Endodermal cell (in vitro differentiated cells): Measurements from ENCODE around the gene RBMS3. TPM values are rescaled to one million over a fixed set of nuclear protein-coding genes. Genes with fewer than 3 reads are reported as not detected.

Source experiments
- DNase-seq: peaks from one replicate; pipeline ENCODE4 v3.0.0-alpha.2; 2017
- H3K27ac ChIP-seq: 2 replicates; pipeline ENCODE4 v1.5.1; 2013; ENCODE audit warnings: mild to moderate bottlenecking, low read depth, low read length, moderate library complexity
- H3K27me3 ChIP-seq: 2 replicates; pipeline ENCODE4 v1.6.1; 2013; ENCODE audit warnings: mild to moderate bottlenecking, low read length, moderate library complexity; ENCODE audit not compliant: insufficient read depth, control insufficient read depth, poor library complexity, severe bottlenecking
- H3K36me3 ChIP-seq: 2 replicates; pipeline ENCODE4 v1.7.0; 2013; ENCODE audit warnings: mild to moderate bottlenecking, low read length, moderate library complexity; ENCODE audit not compliant: control insufficient read depth, insufficient read depth
- H3K4me1 ChIP-seq: one replicate; pipeline ENCODE4 v1.7.0; 2013; ENCODE audit warnings: low read length; ENCODE audit not compliant: control insufficient read depth, insufficient read depth
- H3K4me3 ChIP-seq: 2 replicates; pipeline ENCODE4 v1.5.1; 2013; ENCODE audit warnings: mild to moderate bottlenecking, low read length, moderate library complexity
- H3K9ac ChIP-seq: 2 replicates; pipeline ENCODE4 v1.6.1; 2013; ENCODE audit warnings: mild to moderate bottlenecking, low read length, moderate library complexity; ENCODE audit not compliant: poor library complexity, severe bottlenecking; ENCODE audit errors: extremely low read depth
- H3K9me3 ChIP-seq: 2 replicates; pipeline ENCODE4 v1.6.1; 2013; ENCODE audit warnings: mild to moderate bottlenecking, low read length, moderate library complexity; ENCODE audit not compliant: control insufficient read depth
- H3K27ac Mint-ChIP-seq: 2 replicates; pipeline ENCODE4 v1.8.0; 2020; ENCODE audit warnings: mixed read lengths
- H3K27me3 Mint-ChIP-seq: 2 replicates; pipeline ENCODE4 v1.8.0; 2021; ENCODE audit warnings: mild to moderate bottlenecking, mixed read lengths; ENCODE audit not compliant: insufficient read depth
- H3K36me3 Mint-ChIP-seq: 2 replicates; pipeline ENCODE4 v1.8.0; 2020; ENCODE audit warnings: low read depth, mixed read lengths
- H3K4me1 Mint-ChIP-seq: 2 replicates; pipeline ENCODE4 v1.8.0; 2020; ENCODE audit warnings: mixed read lengths
- H3K4me3 Mint-ChIP-seq: 2 replicates; pipeline ENCODE4 v1.8.0; 2020; ENCODE audit warnings: mild to moderate bottlenecking, moderate library complexity, mixed read lengths
- H3K9me3 Mint-ChIP-seq: 2 replicates; pipeline ENCODE4 v1.8.0; 2020; ENCODE audit warnings: mild to moderate bottlenecking, mixed read lengths
- CTCF ChIP-seq: fragments of 200-600 bp; sonication (generic); conservative IDR thresholded peaks from 2 replicates; pipeline ENCODE4 v1.5.0; 2021; ENCODE audit warnings: antibody characterized with exemption, mild to moderate bottlenecking
- WGBS, 2 experiments: methylation state at CpG; one replicate each; pipeline versions ENCODE4 v1.1.5 to v1.1.7; 2013; ENCODE audit warnings: missing lambda C conversion rate in 2 of 2, mixed read lengths in 1 of 2; ENCODE audit not compliant: insufficient coverage in 1 of 2, insufficient read length in 1 of 2; 5-methylcytosine and 5-hydroxymethylcytosine counted together
- total RNA-seq, 2 donors: library from RNA; stranded (reverse); fragmentation: NEBNext Ultra II Directional in 1 of 2; extraction: Animal tissue kit (Norgen Biotek cat#: 25700) in 1 of 2; gene quantifications; 2 replicates in 1 of 2; 3 replicates in 1 of 2; pipeline ENCODE4 v1.2.1, GENCODE V29; 2021

RBMS3 gene
- total RNA-seq, 2 donors from 2014 or later, result 2.0 to 7.3 TPM

- Histone ChIP-seq H3K4me3 (no peak overlapping the region), H3K9ac (no peak overlapping the region), H3K27ac (no peak overlapping the region), H3K36me3 (no peaks in the 10 kb centered on the region), H3K9me3 (no peaks in the 10 kb centered on the region), H3K27me3 (no peaks in the 10 kb centered on the region), H3K4me1 (no peaks in the 10 kb centered on the region)
- no peak for TF ChIP-seq CTCF
- H3K27ac Mint-ChIP-seq, result no peak overlapping the region
- 85 to 100% methylated on average over 1 to 4 of the region's 4 CpGs for WGBS, 2 experiments
- H3K4me3 Mint-ChIP-seq, result no peak overlapping the region
- no peak for DNase-seq
- H3K36me3 Mint-ChIP-seq, result no peaks in the 10 kb centered on the region
- H3K27me3 Mint-ChIP-seq, result no peaks in the 10 kb centered on the region
- no peaks in the 10 kb centered on the region for H3K9me3 Mint-ChIP-seq
- H3K4me1 Mint-ChIP-seq, result peaks cover 1% of the 10 kb centered on the region
Observed at GRCh38 chr3:29319262-29319661, 38.4 kb downstream of the RBMS3 start.

- TF ChIP-seq CTCF, result no peak
- H3K36me3 Mint-ChIP-seq, result no peaks in the 10 kb centered on the region
- Histone ChIP-seq H3K4me1 (no peaks in the 10 kb centered on the region), H3K9me3 (no peaks in the 10 kb centered on the region), H3K27me3 (no peaks in the 10 kb centered on the region), H3K9ac (no peak overlapping the region), H3K4me3 (no peak overlapping the region), H3K36me3 (no peaks in the 10 kb centered on the region), H3K27ac (no peak overlapping the region)
- H3K9me3 Mint-ChIP-seq, result no peaks in the 10 kb centered on the region
- H3K27ac Mint-ChIP-seq, result no peak overlapping the region
- WGBS, 2 experiments, result 81 to 100% methylated on average over 2 of the region's 2 CpGs
- no peak overlapping the region for H3K4me3 Mint-ChIP-seq
- DNase-seq, result no peak
- peaks cover 6% of the 10 kb centered on the region for H3K4me1 Mint-ChIP-seq
- no peaks in the 10 kb centered on the region for H3K27me3 Mint-ChIP-seq
Observed at GRCh38 chr3:29319798-29320197, 38.9 kb downstream of the RBMS3 start.

- no peaks in the 10 kb centered on the region for H3K36me3 Mint-ChIP-seq
- no peak overlapping the region for H3K4me3 ChIP-seq
- no peak for DNase-seq
- no peak overlapping the region for H3K27ac ChIP-seq
- H3K4me3 Mint-ChIP-seq, result no peak overlapping the region
- 86 to 100% methylated on average over 2 to 3 of the region's 3 CpGs for WGBS, 2 experiments
- H3K27me3 Mint-ChIP-seq, result no peaks in the 10 kb centered on the region
- no peak overlapping the region for H3K9ac ChIP-seq
- no peak overlapping the region for H3K27ac Mint-ChIP-seq
- no peaks in the 10 kb centered on the region for H3K4me1 ChIP-seq
- no peaks in the 10 kb centered on the region for H3K27me3 ChIP-seq
- H3K36me3 ChIP-seq, result no peaks in the 10 kb centered on the region
- no peaks in the 10 kb centered on the region for H3K9me3 Mint-ChIP-seq
- no peaks in the 10 kb centered on the region for H3K9me3 ChIP-seq
- TF ChIP-seq CTCF, result no peak
- peaks cover 7% of the 10 kb centered on the region for H3K4me1 Mint-ChIP-seq
Observed at GRCh38 chr3:29322586-29322985, 41.7 kb downstream of the RBMS3 start.
